Activated T-helper 9 cell treated with anti-CD3 and anti-CD28 coated beads, Interleukin-2, amount 50 U/mL, for 16 hours (primary cell): ENCODE results near the gene CEACAM16.
A peak's percentile ranks its signal among the peaks of the same experiment; 100 is the strongest.

Experiments used
- DNase-seq: peaks from one replicate; pipeline ENCODE4 v3.0.0-alpha.2; 2020; ENCODE audit warnings: low read depth

Gene CEACAM16

DNA sequence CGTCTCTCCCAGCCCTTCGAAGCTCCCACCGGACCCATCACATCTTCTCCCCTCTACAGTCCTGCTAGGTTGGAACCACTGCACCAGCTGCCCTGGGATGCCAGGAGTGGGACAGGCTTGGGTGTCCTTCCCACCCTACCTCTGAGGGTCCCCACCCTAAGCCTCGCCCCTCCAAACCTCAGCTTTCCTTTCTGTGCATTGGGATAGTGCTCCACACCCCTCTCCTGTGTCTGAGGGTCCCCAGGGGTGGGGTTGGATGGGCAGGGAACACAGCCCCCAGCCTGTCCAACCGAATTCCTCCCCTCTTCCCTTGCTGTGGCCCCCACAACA lies 47.6 kb downstream of the CEACAM16 start:
- no peak for DNase-seq

- peak; percentile 92 for DNase-seq
Measured at GRCh38 chr19:44746946-44747738, 48.2 kb downstream of the CEACAM16 start.

GRCh38 chr19:44747739-44748425 lies 48.9 kb downstream of the CEACAM16 start:
- DNase-seq: no peak

- DNase-seq: peak; percentile 67
Measured at GRCh38 chr19:44748426-44749254, 49.7 kb downstream of the CEACAM16 start, which contains the start of gene BCL3. Gene BCL3, plus strand, starts transcription at chr19:44748708. Its CDS starts 83 bp downstream, at chr19:44748791.

DNA sequence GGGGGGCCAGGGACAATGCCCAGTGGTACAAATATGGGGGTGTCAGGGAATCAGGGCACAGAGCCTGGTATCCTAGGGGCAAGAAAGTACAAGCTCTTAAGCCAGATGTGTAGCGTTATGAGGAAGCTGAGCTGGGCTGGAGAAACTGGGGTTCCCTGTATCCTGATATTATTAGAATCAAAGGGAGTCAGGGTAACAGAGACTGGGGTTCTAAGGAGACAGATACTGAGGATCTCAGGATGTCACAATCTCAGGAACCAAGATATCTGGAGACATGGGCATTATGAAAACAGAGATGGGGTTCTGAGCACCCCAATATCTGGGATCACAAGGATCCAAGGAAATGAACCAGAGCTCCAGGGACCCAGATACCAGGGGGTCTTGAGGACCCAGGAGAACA lies 50.3 kb downstream of the CEACAM16 start:
- no peak for DNase-seq

DNA sequence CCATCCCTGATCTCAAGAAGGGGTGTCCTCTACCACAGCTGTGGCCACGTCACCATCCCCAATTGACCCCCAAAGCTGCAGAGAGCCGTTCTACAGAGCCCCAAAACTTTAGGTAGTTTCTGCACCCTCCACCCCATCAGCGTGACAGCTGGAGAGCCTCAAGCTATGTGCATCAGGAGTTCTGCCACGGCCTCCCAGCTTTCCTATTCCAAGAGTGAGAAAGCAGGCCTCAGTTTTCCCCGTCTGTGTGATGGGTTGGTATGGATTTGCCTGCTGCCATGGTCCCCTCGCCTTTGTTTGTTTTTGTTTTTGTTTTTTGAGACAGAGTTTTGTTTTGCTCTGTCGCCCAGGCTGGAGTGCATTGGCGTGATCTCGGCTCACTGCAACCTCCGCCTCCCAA lies 51.0 kb downstream of the CEACAM16 start:
- no peak for DNase-seq

GRCh38 chr19:44752123-44752815 lies 53.3 kb downstream of the CEACAM16 start:
- no peak for DNase-seq

- DNase-seq: peak; percentile 91
Measured at GRCh38 chr19:44752816-44753625, 54.1 kb downstream of the CEACAM16 start.

GRCh38 chr19:44753626-44753931 lies 54.6 kb downstream of the CEACAM16 start:
- DNase-seq: no peak

DNA sequence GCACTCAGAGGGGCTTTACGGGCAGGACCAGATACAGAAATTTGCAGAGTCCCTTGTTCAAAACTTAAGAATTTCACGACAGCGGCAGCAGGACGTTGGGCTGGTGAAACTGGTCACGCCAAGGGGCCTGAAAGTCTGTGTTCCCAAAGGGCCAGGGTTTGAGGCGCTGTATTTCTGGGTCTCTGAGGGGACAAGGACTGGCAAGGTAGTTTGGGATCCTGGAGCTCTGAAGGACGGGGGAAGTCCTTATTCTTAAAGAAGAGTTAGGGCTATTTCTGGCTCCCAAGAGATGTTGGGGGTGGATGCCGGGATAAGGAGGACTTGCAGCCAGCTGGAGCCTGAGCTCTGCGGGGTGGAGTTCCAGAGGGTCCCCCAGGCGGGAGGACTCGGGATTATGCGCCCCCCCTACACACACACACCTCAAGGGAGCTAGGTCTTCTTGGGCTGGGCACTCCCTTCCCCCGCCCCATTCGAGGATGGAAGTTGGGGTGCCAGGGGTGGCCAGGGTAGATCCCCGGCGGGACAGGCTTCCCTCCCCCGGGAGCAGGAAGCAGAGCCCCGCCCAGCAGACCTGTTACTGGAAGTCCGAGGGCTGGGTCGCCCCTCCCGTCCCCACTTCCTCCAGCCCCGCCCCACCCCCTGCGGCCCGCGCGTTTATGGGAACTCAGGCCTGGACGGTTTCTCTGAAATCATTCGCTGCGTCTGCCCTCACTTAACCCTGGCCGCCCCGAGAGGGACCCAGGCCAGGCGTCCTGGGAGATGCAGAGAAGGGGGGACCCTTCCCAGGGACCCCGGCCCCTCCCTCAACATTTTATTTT lies 55.2 kb downstream of the CEACAM16 start:
- peak; percentile 65 for DNase-seq

DNA sequence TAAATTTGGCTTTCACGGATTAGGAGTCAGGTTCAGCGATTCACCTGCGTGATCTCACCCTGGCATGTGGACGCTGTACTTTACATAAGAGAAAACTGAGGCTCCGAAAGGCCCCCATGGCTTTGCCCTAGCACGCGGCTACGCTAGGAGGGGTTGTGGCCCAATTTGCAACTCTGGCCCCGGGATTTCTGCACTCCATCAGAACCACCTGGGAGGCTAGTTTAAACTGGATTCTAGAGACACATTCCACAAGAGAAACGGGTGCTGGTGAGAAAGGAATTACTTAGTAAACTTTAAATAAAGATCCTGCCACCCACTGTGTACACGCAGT lies 55.8 kb downstream of the CEACAM16 start:
- no peak for DNase-seq

GRCh38 chr19:44755219-44755618 lies 56.3 kb downstream of the CEACAM16 start:
- no peak for DNase-seq

- DNase-seq: no peak
Measured at GRCh38 chr19:44756089-44756562, 57.2 kb downstream of the CEACAM16 start.

- DNase-seq: no peak
Measured at GRCh38 chr19:44757057-44757734, 58.2 kb downstream of the CEACAM16 start.

DNA sequence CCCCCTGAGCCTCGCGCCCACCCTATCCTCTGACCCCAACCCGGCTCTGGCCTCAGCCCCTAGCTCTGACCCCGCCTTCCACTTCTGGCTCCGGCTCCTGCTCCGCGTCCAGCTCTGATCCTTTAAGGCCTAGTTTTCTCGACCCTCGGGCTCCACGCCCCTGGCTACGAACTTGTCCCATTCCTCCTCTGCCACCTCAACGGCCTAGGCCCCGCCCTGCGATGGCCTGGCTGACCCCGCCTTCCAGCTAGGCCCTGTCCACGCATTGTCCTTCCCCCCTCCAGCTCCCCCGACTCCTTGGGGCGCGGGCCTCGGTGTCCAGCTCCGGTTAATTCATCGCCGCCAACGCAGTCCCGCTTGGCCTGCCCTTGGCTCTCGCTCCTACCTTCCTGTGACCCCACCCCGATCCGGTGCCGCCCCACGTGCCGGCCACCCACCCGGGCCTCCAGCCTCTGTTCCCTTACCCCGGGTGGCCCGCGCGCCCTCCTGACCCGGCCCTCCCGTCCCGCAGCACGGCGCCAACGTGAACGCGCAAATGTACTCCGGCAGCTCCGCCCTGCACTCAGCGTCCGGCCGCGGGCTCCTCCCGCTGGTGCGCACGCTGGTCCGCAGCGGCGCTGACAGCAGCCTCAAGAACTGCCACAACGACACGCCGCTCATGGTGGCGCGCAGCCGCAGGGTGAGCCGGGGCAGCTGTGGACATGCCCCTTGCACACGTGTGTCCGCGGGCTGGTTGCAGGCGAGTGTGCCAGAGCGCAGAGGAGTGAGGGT lies 59.0 kb downstream of the CEACAM16 start:
- no peak for DNase-seq

GRCh38 chr19:44758596-44758995 lies 59.6 kb downstream of the CEACAM16 start:
- DNase-seq: no peak

DNA sequence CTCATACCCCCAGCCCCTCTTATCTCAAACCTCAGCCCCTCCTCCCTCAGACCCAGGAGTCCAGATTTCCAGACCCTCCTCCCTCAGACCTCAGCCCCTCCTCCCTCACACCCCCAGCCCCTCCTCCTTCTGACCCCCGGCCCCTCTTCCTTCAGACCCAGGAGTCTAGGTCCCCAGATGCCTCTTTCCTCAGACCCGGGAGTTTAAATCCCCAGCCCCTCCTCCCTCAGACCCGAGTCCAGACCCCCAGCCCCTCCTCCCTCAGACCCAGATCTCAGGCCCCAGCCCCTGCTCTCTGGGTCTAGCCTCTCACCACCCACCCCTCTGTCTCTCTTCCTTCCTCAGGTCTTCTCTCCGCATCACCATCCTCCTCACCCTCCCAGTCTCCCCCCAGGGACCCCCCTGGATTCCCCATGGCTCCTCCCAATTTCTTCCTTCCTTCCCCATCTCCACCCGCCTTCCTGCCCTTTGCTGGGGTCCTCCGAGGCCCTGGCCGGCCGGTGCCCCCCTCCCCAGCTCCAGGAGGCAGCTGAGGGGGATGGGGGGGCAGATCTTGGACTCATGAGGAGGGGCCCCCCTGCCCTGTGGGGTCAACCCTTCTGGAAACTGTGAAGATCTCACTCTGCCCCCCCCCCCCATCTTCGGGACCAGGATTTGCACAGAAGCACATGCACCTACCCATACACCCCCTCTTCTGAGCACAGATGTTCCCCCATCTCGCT lies 60.3 kb downstream of the CEACAM16 start:
- DNase-seq: no peak
